K562 (cell line): Measurements from ENCODE around the gene GABPB1. TPM values are rescaled to one million over a fixed set of nuclear protein-coding genes. Genes with fewer than 3 reads are reported as not detected.

Experiments
- CEBPG ChIP-seq, 3 experiments: fragments of 200-800 bp in 1 of 3; sonication (Bioruptor generic) in 1 of 3; sonication (generic) in 1 of 3; formaldehyde crosslinking in 1 of 3; IDR thresholded peaks in 2 of 3; conservative IDR thresholded peaks in 1 of 3; 2 replicates each; pipeline versions ENCODE4 v1.6.1 to v1.8.0; 2016 to 2022; ENCODE audit warnings: missing compliant biosample characterization in 2 of 3, missing genetic modification characterization in 2 of 3, mild to moderate bottlenecking in 1 of 3, missing genetic modification reagents in 1 of 3
- ETV6 ChIP-seq, 3 experiments: fragments of 150-350 bp in 1 of 3; sonication (generic) in 1 of 3; formaldehyde crosslinking in 1 of 3; IDR thresholded peaks; 2 replicates each; pipeline versions ENCODE4 v1.6.1 to v1.8.0; 2014 to 2022; ENCODE audit warnings: borderline replicate concordance in 2 of 3, low read depth in 2 of 3, antibody characterized with exemption in 1 of 3, low read length in 1 of 3, mild to moderate bottlenecking in 1 of 3, missing genetic modification reagents in 1 of 3
- FOXK1 ChIP-seq: sonication (generic); formaldehyde crosslinking; IDR thresholded peaks from 2 replicates; pipeline ENCODE4 v1.8.0; 2022; ENCODE audit warnings: missing genetic modification reagents, mild to moderate bottlenecking, borderline replicate concordance
- HMG20B ChIP-seq: fragments of 250-450 bp; sonication (Bioruptor Pico); IDR thresholded peaks from 2 replicates; pipeline ENCODE4 v1.5.0; 2021; ENCODE audit warnings: mild to moderate bottlenecking
- MED1 ChIP-seq: sonication (generic); formaldehyde crosslinking; IDR thresholded peaks from 2 replicates; pipeline ENCODE4 v1.8.1; 2023; ENCODE audit warnings: missing genetic modification reagents, borderline replicate concordance
- SMARCC2 ChIP-seq: fragments of 450-650 bp; IDR thresholded peaks from 2 replicates; pipeline ENCODE4 v1.6.1; 2017; ENCODE audit warnings: antibody characterized with exemption, moderate library complexity, mild to moderate bottlenecking, low read depth
- ZFPM2 ChIP-seq: fragments of 250-450 bp; sonication (Bioruptor Pico); IDR thresholded peaks from 2 replicates; pipeline ENCODE4 v1.5.1; 2022; ENCODE audit warnings: mild to moderate bottlenecking
- ZNF324 ChIP-seq: fragments of 250-450 bp; sonication (Bioruptor Pico); IDR thresholded peaks from 2 replicates; pipeline ENCODE4 v1.4.0; 2020; ENCODE audit warnings: mild to moderate bottlenecking
- polyA plus RNA-seq, 8 experiments: library from polyadenylated mRNA; depleted of rRNA in 4 of 8; stranded (reverse) in 5 of 8; unstranded in 3 of 8; fragments of >200 nt; fragmentation: Nextera tagmentation in 2 of 8; fragmentation: Illumina TruSeq in 1 of 8; extraction: Ambion mirVana in 2 of 8; extraction: Trizol in 1 of 8; gene quantifications; 2 replicates each; pipeline versions ENCODE4 v1.2.1 to v1.2.3, GENCODE V29; 2011 to 2014; ENCODE audit warnings: inconsistent platforms in 1 of 8, missing spikeins in 1 of 8
- total RNA-seq, 7 experiments: library from RNA; depleted of rRNA in 6 of 7; stranded (reverse); fragments of >200 nt in 6 of 7; fragmentation: Illumina TruSeq in 2 of 7; extraction: Trizol in 2 of 7; gene quantifications; 2 replicates each; pipeline versions ENCODE4 v1.2.1 to v1.2.3, GENCODE V29; 2011 to 2021; ENCODE audit warnings: low replicate concordance in 1 of 7
- TF ChIP-seq, protein P1 (sequence below), 2 experiments: fragments of 450-650 bp; formaldehyde crosslinking in 1 of 2; IDR thresholded peaks; 2 replicates each; pipeline versions ENCODE4 v1.4.0 to v1.6.1; 2014 to 2020; ENCODE audit warnings: mild to moderate bottlenecking in 2 of 2, borderline replicate concordance in 1 of 2, low read depth in 1 of 2
- TF ChIP-seq, protein P2 (sequence below), 3 experiments: fragments of 200-800 bp in 1 of 3; fragments of 250-450 bp in 1 of 3; fragments of 450-650 bp in 1 of 3; sonication (Bioruptor Pico) in 1 of 3; sonication (Bioruptor generic) in 1 of 3; formaldehyde crosslinking in 1 of 3; IDR thresholded peaks; 2 replicates each; pipeline versions ENCODE4 v1.6.1 to v1.8.0; 2016 to 2022; ENCODE audit warnings: mild to moderate bottlenecking in 2 of 3, missing genetic modification characterization in 2 of 3, missing compliant biosample characterization in 1 of 3, moderate library complexity in 1 of 3
- TF ChIP-seq, protein P3 (sequence below): fragments of 450-650 bp; formaldehyde crosslinking; conservative IDR thresholded peaks from 2 replicates; pipeline ENCODE4 v1.4.0; 2022; ENCODE audit warnings: mild to moderate bottlenecking, missing genetic modification characterization

Gene GABPB1
- total and polyA plus RNA-seq, 9 of the 15 experiments (the other 6 are each of a cell fraction or from before 2014, with no cell fraction given), result 11.8 to 42.3 (median 33.2) TPM

DNA sequence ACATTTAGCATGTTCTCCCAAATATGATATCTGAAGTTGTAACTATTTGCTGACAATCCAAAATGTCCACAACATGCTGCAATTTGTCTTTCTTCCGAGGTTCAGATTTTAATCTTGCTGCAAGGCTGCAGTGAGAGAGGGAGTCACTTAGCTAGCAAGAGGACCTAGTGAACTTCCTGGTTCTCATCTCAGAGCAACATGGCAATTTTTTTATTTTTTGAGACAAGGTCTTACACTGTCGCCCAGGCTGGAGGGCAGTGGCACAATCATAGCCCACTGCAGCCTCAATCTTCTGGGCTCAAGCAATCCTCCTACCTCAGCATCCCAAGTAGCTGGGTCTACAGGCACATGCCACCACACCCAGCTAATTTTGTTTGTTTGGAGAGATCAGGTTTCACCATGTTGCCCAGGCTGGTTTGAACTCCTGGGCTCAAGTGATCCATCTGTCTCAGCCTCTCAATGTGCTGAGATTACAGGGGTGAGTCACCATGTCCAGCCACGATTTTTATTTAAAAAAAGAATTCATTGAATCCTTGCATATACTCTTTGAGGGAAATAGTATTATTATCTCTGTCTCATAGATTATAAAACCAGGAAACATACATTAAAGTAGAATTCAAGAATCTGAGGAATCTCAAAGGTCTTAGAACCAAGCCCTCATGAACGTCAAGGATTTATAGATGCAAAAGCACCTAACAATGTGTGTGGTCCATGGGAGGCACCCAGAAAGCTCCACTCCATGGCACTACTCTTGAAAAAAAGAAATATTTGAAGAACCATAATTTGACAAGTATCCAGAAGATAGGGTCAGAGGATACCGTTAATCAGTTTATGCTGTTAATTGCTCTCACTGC lies 98.6 kb downstream of the GABPB1 start (continued):
- TF ChIP-seq, protein P1, sequence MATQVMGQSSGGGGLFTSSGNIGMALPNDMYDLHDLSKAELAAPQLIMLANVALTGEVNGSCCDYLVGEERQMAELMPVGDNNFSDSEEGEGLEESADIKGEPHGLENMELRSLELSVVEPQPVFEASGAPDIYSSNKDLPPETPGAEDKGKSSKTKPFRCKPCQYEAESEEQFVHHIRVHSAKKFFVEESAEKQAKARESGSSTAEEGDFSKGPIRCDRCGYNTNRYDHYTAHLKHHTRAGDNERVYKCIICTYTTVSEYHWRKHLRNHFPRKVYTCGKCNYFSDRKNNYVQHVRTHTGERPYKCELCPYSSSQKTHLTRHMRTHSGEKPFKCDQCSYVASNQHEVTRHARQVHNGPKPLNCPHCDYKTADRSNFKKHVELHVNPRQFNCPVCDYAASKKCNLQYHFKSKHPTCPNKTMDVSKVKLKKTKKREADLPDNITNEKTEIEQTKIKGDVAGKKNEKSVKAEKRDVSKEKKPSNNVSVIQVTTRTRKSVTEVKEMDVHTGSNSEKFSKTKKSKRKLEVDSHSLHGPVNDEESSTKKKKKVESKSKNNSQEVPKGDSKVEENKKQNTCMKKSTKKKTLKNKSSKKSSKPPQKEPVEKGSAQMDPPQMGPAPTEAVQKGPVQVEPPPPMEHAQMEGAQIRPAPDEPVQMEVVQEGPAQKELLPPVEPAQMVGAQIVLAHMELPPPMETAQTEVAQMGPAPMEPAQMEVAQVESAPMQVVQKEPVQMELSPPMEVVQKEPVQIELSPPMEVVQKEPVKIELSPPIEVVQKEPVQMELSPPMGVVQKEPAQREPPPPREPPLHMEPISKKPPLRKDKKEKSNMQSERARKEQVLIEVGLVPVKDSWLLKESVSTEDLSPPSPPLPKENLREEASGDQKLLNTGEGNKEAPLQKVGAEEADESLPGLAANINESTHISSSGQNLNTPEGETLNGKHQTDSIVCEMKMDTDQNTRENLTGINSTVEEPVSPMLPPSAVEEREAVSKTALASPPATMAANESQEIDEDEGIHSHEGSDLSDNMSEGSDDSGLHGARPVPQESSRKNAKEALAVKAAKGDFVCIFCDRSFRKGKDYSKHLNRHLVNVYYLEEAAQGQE (IDR thresholded peaks at IDR 0.05; ENCODE audit: borderline replicate concordance), result no peak
- TF ChIP-seq, protein P1 (CRISPR knock-in tag; IDR thresholded peaks at IDR 0.05; ENCODE audit: low read depth), result no peak
- TF ChIP-seq MED1 (no peak), ETV6 (IDR thresholded peaks at IDR 0.05; ENCODE audit: borderline replicate concordance in 1 of 2, low read depth in 2 of 2, low read length in 1 of 2) (no peak), ETV6 (CRISPR knock-in tag; IDR thresholded peaks at IDR 0.05; ENCODE audit: borderline replicate concordance) (no peak), HMG20B (CRISPR knock-in tag) (no peak), SMARCC2 (0 out of 2 replicates have a peak, but pooled peaks have one; percentile 38), ZFPM2 (CRISPR knock-in tag) (no peak), ZNF324 (no peak), FOXK1 (CRISPR knock-in tag) (no peak), CEBPG (CRISPR knock-in tag; IDR thresholded peaks at IDR 0.05) (no peak), CEBPG (tag; conservative IDR thresholded peaks at IDR 0.05 in 1 of 2, IDR thresholded peaks at IDR 0.05 in 1 of 2) (no peak)
- TF ChIP-seq, protein P2, sequence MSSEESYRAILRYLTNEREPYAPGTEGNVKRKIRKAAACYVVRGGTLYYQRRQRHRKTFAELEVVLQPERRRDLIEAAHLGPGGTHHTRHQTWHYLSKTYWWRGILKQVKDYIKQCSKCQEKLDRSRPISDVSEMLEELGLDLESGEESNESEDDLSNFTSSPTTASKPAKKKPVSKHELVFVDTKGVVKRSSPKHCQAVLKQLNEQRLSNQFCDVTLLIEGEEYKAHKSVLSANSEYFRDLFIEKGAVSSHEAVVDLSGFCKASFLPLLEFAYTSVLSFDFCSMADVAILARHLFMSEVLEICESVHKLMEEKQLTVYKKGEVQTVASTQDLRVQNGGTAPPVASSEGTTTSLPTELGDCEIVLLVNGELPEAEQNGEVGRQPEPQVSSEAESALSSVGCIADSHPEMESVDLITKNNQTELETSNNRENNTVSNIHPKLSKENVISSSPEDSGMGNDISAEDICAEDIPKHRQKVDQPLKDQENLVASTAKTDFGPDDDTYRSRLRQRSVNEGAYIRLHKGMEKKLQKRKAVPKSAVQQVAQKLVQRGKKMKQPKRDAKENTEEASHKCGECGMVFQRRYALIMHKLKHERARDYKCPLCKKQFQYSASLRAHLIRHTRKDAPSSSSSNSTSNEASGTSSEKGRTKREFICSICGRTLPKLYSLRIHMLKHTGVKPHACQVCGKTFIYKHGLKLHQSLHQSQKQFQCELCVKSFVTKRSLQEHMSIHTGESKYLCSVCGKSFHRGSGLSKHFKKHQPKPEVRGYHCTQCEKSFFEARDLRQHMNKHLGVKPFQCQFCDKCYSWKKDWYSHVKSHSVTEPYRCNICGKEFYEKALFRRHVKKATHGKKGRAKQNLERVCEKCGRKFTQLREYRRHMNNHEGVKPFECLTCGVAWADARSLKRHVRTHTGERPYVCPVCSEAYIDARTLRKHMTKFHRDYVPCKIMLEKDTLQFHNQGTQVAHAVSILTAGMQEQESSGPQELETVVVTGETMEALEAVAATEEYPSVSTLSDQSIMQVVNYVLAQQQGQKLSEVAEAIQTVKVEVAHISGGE (CRISPR knock-in tag; IDR thresholded peaks at IDR 0.05), result peak in 1 of 3 experiments; percentile 36; a peak in 1 of 6 replicates
- TF ChIP-seq, protein P3, sequence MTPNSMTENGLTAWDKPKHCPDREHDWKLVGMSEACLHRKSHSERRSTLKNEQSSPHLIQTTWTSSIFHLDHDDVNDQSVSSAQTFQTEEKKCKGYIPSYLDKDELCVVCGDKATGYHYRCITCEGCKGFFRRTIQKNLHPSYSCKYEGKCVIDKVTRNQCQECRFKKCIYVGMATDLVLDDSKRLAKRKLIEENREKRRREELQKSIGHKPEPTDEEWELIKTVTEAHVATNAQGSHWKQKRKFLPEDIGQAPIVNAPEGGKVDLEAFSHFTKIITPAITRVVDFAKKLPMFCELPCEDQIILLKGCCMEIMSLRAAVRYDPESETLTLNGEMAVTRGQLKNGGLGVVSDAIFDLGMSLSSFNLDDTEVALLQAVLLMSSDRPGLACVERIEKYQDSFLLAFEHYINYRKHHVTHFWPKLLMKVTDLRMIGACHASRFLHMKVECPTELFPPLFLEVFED (CRISPR knock-in tag), result no peak
